ENCODE data around the gene LRRC45.

The LRRC45 gene

DNA sequence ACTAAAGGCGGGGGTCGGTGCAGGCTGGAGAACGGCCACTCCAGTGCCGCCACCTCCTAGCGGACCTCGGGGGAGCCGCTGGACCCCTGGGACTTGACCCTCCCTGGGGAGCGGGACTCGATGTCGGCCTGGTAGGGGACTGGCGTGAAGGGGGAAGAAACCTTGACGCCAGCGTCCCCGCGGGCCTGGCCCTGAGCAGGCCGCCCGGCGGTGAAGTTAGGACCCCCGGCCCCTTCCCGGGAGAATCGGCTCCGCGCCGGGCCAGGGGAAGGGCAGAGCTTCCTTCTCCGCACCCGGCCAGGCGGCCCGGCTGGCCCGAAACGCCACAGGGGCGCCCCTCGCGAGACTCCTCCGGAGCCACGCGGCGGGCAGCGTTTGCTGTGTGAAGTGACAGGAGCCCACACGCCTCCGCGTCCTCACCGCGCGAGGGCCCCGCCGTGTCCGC lies 42.1 kb downstream of the LRRC45 start:
- DNase-seq (ENCODE audit: low read depth): peak; percentile 23

DNA sequence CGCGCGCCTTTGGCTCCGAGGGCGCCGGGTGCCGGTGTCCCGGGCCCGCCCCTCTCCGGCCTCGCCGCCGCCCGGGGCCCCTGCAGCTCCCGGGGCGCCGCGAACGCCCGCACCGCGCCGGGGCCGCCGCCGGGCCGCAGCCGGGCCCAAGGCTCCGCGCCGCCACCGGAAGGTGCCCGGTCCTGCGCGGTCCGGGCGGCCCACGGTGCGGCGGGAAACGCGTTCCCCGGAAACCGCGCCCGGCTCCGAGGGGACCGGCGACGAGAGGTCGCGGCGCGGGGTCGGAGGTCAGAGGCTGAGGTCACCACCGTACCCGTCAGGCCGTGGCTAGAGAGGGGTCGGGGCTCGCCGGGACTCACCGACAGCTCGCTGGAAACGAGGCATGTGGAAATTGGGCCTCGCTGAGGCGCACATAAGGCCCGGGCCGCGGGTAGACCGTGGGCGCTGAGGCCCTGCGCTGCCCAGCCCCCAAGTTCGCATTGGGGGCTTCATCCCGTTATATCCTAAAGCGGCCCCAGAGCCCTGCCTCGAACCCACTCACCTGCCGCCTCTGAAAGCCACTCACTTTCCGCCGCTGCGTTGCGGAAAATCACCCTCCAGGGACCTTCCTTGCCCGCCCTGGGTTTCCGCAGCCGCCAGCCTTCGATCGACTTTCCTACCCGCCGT lies 42.7 kb downstream of the LRRC45 start, which contains the start of gene DUS1L:
Gene DUS1L (minus strand): TSS at position 167 of the 666 bp plus-strand sequence. CDS start 745 bp downstream, outside the sequence.
- peak; percentile 52 for DNase-seq (ENCODE audit: low read depth)

DNA sequence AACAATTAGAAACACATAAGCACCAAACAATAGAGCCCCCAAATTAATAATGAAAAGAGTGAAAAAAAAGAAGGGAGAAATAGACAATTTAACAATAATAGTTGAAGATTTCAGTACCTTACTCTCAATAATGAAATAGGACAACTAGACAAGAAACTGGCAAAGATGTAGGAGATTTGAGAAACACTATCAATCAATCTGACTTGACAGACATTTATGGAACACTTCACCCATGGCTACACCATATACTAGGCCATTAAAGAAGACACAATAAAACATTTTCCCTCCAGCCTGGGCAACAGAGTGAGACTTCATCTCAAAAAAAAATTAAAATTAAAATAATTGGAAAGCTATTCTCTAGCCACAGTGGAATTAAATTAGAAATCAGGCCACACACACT lies 47.5 kb downstream of the LRRC45 start:
- DNase-seq (ENCODE audit: low read depth): no peak

DNA sequence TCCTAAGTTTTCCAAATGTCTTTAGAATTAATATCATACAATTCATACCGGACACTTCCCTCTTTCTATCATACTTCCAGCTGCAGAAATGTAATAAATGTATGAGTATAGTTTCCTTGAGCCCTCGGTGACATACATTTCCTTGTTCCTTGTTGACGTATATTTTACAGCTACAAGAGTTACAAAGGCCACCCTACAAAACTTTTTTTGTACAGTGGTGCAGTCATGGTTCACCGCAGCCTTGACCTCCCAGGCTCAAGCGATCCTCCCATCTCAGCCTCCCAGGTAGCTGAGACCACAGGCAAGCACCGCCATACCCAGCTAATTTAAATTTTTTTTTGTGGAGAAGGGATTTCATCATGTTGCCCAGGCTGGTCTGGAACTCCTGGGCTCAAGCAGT lies 49.7 kb downstream of the LRRC45 start:
- DNase-seq (ENCODE audit: low read depth): no peak

DNA sequence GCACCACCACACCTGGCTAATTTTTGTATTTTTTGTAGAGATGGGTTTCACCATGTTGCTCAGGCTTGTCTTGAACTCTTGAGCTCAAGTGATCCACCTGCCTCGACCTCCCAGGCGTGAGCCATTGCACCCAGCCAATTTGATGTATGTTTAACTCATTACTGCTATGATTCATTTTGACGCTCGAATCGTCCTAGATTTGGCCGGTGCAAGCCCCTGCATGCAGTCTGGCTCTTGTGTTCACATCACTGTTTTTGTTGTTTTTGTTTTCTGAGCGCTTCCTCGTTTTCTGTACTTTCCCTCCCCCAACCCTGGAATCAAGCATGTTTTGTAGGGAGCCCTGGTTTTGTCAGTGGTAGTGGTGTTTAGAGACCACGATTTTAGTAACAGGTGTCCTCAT lies 50.3 kb downstream of the LRRC45 start:
- no peak for DNase-seq (ENCODE audit: low read depth)

DNA sequence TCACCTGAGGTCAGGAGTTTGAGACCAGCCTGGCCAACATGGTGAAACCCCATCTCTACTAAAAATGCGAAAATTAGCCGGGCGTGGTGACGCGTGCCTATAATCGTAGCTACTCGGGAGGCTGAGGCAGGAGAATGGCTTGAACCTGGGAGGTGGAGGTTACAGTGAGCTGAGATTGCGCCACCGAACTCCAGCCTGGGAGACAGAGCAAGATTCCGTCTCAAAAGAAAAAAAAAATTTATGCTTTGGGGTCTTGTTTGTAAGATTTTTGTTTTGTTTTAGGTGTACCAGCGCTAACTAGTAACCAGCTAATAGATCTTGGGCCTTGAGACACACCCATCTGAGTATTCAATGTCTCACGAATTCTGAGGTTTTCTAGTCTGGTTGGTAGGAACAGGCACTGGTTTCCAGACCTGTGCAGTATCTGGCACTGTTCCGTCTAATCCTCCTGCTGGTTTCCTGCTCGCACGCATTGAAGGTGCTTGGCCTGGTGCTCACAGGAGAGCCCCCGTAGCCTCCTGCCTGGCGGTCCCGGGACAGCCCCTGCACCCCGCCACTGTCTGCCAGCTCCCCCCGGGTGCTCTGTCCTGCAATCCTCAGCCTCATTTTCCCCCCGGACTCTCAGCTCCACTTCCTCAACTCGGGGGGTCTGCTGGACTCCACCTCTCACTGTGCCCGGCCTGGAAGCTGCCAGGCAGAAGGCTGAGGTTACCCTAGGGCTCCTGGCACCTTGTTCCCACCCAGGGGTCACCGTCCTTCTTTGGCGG lies 53.1 kb downstream of the LRRC45 start:
- no peak for DNase-seq (ENCODE audit: low read depth)

DNA sequence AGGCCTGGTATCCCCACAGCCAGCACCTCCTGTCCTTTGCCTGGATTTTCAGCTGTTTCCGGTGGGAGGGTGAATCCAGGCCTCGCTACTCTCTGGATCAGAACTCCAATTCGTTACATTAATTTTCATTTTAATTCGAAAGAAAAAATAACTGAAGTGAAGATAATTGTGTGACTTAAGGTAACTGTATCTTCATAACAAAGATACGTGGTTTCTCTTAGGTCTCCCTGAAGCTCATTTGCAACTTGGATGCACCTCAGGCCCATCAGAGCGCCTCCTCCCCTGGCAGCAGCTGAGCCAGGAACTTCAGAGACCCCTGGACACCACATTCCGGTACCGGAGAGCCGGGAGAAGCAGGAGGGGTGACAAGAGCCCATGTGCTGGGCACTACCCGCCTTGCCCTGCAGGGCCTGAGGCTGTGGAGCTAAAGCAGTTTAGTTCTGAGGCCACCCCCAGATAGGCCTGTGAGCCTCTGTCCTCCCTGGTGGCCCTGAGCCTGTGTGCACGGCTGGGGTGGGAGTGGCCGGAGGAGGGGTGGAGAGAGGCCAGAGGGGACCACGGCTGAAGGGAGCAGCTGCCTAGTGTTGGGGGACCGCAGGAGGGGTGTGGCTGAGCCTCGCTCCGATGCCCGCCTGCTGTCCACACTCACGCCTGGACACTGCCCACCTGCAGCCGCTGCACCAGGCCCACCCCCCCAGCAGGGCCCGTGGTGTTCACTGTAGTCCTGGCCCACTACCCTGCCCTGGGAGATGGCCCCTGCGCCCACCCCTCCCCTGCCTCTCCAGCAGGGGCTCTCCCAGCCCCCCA lies 53.9 kb downstream of the LRRC45 start:
- no peak for DNase-seq (ENCODE audit: low read depth)

DNA sequence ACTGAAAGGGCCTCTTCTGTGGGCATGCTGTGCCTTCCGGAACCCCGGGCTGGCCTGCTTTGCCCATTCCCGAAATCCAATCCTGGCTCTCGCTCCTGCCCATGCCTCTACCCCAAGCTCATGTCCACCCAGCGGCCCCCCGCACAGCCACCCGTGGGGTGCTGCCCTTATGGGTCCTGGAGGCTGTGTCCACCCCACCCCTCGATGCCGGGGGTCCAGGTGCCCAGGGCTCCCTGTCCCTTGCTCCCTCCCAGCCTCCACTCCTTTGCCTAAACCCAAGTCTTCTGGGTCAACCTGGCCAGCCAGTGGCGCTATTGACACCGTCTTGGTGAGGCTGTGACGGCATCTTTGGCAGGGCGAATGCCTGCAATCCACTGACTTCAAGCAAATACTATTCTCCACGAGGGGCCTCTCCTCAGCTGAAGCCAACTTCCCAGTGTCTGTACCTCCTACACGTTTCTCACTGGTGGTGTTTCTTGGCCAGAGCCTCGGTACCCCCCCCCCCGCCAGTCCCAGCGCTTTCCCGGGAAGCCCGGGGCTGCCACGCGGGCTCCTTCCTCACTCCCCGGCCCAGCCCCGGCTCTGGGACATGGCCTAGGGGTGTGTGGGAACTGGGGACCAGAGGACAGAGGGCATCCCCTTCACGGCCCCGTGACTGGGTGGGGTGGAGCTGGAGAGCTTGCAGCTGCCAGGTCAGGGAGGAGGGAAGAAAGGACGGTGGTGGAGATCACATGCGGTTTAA lies 54.7 kb downstream of the LRRC45 start:
- no peak for DNase-seq (ENCODE audit: low read depth)

DNA sequence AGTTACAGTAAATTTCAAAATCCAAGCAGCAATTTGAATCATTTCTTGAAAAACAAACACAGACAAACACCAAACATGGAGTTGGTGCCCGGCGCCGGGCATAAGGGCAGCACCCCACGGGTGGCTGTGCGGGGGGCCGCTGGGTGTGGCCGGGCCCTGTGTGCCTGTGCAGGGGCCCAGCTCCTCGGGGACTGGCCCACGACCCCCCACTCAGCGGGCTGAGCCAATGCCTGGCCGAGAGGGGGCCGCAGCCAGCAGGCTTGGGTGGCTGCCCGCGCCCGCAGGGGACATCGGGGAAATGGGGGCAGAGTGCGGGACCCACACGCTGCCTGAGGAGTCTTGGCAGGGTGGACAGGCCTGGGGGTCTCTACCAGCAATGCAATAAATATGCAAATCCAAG lies 55.3 kb downstream of the LRRC45 start:
- no peak for DNase-seq (ENCODE audit: low read depth)

DNA sequence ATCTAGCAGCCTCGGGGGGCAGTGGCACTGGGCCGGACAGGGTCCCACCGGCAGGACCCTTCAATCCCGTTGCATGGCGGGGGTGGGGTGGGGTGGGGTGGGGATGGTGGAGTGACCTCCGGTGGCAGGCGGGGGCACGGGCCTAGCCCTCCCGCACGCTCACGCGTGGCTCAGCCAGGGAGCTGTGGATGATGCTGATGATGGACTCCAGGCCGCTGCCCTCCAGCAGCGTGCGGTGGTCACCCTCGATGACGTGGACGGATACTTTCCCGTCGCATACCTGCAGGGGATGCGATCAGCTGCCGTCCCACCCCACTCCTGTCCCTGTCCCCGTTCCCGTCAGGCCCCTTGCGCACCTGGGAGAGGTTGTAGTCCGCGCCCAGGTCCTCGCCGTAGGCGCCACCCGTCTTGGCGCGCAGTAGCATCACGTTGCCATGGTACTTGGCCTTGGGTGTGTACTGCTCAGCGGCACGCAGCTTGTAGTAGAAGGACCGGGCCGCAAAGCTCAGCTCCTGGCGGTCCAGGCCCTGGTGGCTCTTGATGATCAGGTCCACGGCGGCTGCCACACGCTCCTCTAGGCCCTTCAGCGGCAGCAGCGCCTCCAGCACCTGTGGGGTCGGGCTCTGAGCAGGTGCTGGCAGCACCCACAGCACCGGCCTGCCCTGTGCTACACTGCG lies 56.0 kb downstream of the LRRC45 start:
- no peak for DNase-seq (ENCODE audit: low read depth)

DNA sequence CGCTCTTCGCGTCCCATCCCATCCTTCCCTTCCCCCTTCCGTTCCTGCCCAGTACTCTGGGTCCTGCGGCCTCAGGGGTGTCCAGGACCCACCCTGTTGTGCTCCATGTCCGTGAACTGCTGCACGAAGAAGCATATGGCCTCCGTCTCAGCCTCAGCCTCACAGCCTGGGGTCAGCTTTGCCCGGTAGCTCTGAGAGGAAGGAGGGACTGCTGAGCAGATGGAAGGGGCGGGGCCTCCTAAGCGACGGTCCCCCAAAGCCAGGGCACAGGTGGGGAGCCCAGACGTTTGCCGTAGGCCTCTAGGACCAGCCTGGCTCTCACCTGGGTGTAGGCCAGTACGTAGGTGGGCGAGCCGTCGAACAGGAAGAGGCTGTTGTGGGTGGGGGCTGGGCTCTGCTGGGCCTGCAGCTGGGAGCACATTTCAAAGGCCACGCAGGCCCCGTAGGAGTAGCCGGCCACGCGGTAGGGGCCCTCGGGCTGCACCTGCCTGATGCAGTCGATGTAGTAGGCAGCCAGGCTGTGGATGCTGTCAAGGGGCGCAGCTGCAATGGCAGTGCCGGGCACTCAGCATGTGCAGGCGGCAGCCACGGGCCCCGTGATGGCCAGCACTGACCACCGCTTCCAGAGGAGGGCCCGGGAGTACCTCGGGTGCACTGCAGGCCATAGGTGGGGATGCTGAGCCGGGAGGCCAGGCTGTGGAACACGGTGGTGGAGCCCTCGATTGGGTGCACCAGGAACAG lies 57.1 kb downstream of the LRRC45 start:
- no peak for DNase-seq (ENCODE audit: low read depth)
